Neural cell (in vitro differentiated cells): ENCODE results near the gene TRPM8. TPM values are rescaled to one million over a fixed set of nuclear protein-coding genes. Genes with fewer than 3 reads are reported as not detected.
"Not testable (repeated sequence)": the region's sequence is repeated elsewhere in the genome, so short reads cannot be mapped to it uniquely, and the experiment has no call there.

ENCODE experiments used
- H2AFZ ChIP-seq: fragments of 200-600, 300-800 bp; sonication (generic), shearing (Covaris generic); 2 replicates; pipeline ENCODE4 v1.6.0; 2014; ENCODE audit warnings: low read depth, mild to moderate bottlenecking, antibody characterized with exemption, low read length, moderate library complexity
- H3F3A ChIP-seq: fragments of 200-600 bp; shearing (Covaris generic); 2 replicates; pipeline ENCODE4 v1.6.1; 2016; ENCODE audit warnings: mild to moderate bottlenecking, moderate library complexity, mixed read lengths, antibody characterized with exemption, low read length; ENCODE audit not compliant: insufficient read depth, poor library complexity, severe bottlenecking
- H3K27ac ChIP-seq: fragments of 200-600, 300-800 bp; sonication (generic), shearing (Covaris generic); 2 replicates; pipeline ENCODE4 v1.5.1; 2014; ENCODE audit warnings: mild to moderate bottlenecking, low read length, moderate library complexity
- H3K27me3 ChIP-seq: fragments of 300-800, 200-600 bp; sonication (generic), shearing (Covaris generic); 2 replicates; pipeline ENCODE4 v1.6.0; 2014; ENCODE audit warnings: mild to moderate bottlenecking, low read depth, low read length, moderate library complexity; ENCODE audit not compliant: insufficient read depth
- H3K36me3 ChIP-seq: fragments of 300-800, 200-600 bp; sonication (generic), shearing (Covaris generic); 2 replicates; pipeline ENCODE4 v1.5.1; 2014; ENCODE audit warnings: mild to moderate bottlenecking, antibody characterized with exemption, low read length, moderate library complexity; ENCODE audit not compliant: insufficient read depth
- H3K4me2 ChIP-seq: fragments of 300-800, 200-600 bp; sonication (generic), shearing (Covaris generic); 2 replicates; pipeline ENCODE4 v1.6.0; 2014; ENCODE audit warnings: mild to moderate bottlenecking, low read length
- H3K4me3 ChIP-seq: fragments of 300-800, 200-600 bp; sonication (generic), shearing (Covaris generic); 2 replicates; pipeline ENCODE4 v1.5.1; 2014; ENCODE audit warnings: mild to moderate bottlenecking, low read length, moderate library complexity
- H3K79me2 ChIP-seq: fragments of 200-600 bp; shearing (Covaris generic); replicated peaks from 2 replicates; pipeline ENCODE4 v1.6.0; 2014; ENCODE audit warnings: mild to moderate bottlenecking, low read length, moderate library complexity; ENCODE audit not compliant: insufficient read depth
- H3K9ac ChIP-seq: fragments of 300-800, 200-600 bp; sonication (generic), shearing (Covaris generic); 2 replicates; pipeline ENCODE4 v1.6.1; 2016; ENCODE audit warnings: mild to moderate bottlenecking, low read length, mixed read lengths
- H3K9me2 ChIP-seq: fragments of 200-600 bp; shearing (Covaris generic); 2 replicates; pipeline ENCODE4 v1.6.1; 2016; ENCODE audit warnings: mild to moderate bottlenecking, low read length, mixed read lengths; ENCODE audit not compliant: insufficient read depth
- H3K9me3 ChIP-seq: fragments of 200-600, 300-800 bp; sonication (generic), shearing (Covaris generic); 2 replicates; pipeline ENCODE4 v1.6.1; 2016; ENCODE audit warnings: mild to moderate bottlenecking, mixed run types, low read length, moderate library complexity, mixed read lengths
- H4K20me1 ChIP-seq: fragments of 200-600 bp; shearing (Covaris generic); 2 replicates; pipeline ENCODE4 v1.6.1; 2016; ENCODE audit warnings: mild to moderate bottlenecking, mixed run types; ENCODE audit not compliant: insufficient read depth
- EP300 ChIP-seq: fragments of 450-650 bp; conservative IDR thresholded peaks from 2 replicates; pipeline ENCODE4 v1.6.1; 2014; ENCODE audit warnings: antibody characterized with exemption, mild to moderate bottlenecking, moderate library complexity; ENCODE audit not compliant: poor library complexity, severe bottlenecking
- MXI1 ChIP-seq: fragments of 450-650 bp; conservative IDR thresholded peaks from 2 replicates; pipeline ENCODE4 v1.6.1; 2014; ENCODE audit warnings: antibody characterized with exemption, mild to moderate bottlenecking; ENCODE audit not compliant: poor library complexity, severe bottlenecking
- POLR2AphosphoS5 ChIP-seq: IDR thresholded peaks from 2 replicates; pipeline ENCODE4 v1.6.1; 2012
- RAD21 ChIP-seq: fragments of 450-650 bp; conservative IDR thresholded peaks from 2 replicates; pipeline ENCODE4 v1.6.1; 2014; ENCODE audit warnings: antibody characterized with exemption, mild to moderate bottlenecking, moderate library complexity
- SMC3 ChIP-seq: fragments of 450-650 bp; conservative IDR thresholded peaks from 2 replicates; pipeline ENCODE4 v1.6.1; 2014; ENCODE audit warnings: antibody characterized with exemption, mild to moderate bottlenecking, moderate library complexity; ENCODE audit not compliant: poor library complexity
- polyA plus RNA-seq: library from polyadenylated mRNA; depleted of rRNA; stranded (reverse); fragments of >200 nt; gene quantifications from 2 replicates; pipeline ENCODE4 v1.2.3, GENCODE V29; 2014
- TF ChIP-seq, protein P1 (sequence below): IDR thresholded peaks from 2 replicates; pipeline ENCODE4 v1.6.1; 2012; ENCODE audit warnings: borderline replicate concordance
- TF ChIP-seq, protein P2 (sequence below): fragments of 450-650 bp; IDR thresholded peaks from 2 replicates; pipeline ENCODE4 v1.5.1; 2014; ENCODE audit warnings: antibody characterized with exemption, mild to moderate bottlenecking, moderate library complexity; ENCODE audit not compliant: poor library complexity, severe bottlenecking

The TRPM8 gene
- polyA plus RNA-seq, 1 donor from 2014 or later: not detected

DNA sequence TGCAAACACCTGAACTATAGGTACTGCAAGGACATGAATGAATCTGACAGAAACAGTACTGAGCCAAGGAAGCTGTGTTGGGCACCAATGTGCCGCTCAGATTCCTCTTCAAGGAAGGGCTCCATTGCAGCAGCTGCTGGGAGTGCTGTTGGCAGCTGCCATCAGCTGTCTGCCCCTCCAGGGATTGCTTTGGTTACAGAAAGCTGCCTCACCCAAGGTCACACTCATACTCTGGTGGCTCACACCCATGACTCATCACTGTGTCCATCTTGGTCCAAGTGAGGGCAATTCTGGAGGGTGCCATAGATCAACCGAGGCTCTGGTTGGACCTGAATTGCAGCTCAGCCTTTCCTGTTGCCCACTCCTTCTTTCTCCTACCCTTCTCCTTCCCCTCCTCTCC is 24.4 kb upstream of the TRPM8 start:
- no peaks in the 10 kb centered on the region for H3K27me3 ChIP-seq
- no peaks in the 10 kb centered on the region for H3K79me2 ChIP-seq
- TF ChIP-seq POLR2AphosphoS5 (no peak), SMC3 (no peak), MXI1 (no peak), EP300 (no peak), RAD21 (no peak)
- TF ChIP-seq, protein P1, sequence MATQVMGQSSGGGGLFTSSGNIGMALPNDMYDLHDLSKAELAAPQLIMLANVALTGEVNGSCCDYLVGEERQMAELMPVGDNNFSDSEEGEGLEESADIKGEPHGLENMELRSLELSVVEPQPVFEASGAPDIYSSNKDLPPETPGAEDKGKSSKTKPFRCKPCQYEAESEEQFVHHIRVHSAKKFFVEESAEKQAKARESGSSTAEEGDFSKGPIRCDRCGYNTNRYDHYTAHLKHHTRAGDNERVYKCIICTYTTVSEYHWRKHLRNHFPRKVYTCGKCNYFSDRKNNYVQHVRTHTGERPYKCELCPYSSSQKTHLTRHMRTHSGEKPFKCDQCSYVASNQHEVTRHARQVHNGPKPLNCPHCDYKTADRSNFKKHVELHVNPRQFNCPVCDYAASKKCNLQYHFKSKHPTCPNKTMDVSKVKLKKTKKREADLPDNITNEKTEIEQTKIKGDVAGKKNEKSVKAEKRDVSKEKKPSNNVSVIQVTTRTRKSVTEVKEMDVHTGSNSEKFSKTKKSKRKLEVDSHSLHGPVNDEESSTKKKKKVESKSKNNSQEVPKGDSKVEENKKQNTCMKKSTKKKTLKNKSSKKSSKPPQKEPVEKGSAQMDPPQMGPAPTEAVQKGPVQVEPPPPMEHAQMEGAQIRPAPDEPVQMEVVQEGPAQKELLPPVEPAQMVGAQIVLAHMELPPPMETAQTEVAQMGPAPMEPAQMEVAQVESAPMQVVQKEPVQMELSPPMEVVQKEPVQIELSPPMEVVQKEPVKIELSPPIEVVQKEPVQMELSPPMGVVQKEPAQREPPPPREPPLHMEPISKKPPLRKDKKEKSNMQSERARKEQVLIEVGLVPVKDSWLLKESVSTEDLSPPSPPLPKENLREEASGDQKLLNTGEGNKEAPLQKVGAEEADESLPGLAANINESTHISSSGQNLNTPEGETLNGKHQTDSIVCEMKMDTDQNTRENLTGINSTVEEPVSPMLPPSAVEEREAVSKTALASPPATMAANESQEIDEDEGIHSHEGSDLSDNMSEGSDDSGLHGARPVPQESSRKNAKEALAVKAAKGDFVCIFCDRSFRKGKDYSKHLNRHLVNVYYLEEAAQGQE: no peak
- TF ChIP-seq, protein P2, sequence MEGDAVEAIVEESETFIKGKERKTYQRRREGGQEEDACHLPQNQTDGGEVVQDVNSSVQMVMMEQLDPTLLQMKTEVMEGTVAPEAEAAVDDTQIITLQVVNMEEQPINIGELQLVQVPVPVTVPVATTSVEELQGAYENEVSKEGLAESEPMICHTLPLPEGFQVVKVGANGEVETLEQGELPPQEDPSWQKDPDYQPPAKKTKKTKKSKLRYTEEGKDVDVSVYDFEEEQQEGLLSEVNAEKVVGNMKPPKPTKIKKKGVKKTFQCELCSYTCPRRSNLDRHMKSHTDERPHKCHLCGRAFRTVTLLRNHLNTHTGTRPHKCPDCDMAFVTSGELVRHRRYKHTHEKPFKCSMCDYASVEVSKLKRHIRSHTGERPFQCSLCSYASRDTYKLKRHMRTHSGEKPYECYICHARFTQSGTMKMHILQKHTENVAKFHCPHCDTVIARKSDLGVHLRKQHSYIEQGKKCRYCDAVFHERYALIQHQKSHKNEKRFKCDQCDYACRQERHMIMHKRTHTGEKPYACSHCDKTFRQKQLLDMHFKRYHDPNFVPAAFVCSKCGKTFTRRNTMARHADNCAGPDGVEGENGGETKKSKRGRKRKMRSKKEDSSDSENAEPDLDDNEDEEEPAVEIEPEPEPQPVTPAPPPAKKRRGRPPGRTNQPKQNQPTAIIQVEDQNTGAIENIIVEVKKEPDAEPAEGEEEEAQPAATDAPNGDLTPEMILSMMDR: no peak
- no peaks in the 10 kb centered on the region for H3F3A ChIP-seq
- no peak overlapping the region for H3K9ac ChIP-seq
- H3K4me2 ChIP-seq: no peak overlapping the region
- H3K9me2 ChIP-seq: peaks cover 3% of the 10 kb centered on the region
- no peaks in the 10 kb centered on the region for H3K9me3 ChIP-seq
- no peak overlapping the region for H3K27ac ChIP-seq
- no peak overlapping the region for H2AFZ ChIP-seq
- no peaks in the 10 kb centered on the region for H4K20me1 ChIP-seq
- no peaks in the 10 kb centered on the region for H3K36me3 ChIP-seq
- no peak overlapping the region for H3K4me3 ChIP-seq

DNA sequence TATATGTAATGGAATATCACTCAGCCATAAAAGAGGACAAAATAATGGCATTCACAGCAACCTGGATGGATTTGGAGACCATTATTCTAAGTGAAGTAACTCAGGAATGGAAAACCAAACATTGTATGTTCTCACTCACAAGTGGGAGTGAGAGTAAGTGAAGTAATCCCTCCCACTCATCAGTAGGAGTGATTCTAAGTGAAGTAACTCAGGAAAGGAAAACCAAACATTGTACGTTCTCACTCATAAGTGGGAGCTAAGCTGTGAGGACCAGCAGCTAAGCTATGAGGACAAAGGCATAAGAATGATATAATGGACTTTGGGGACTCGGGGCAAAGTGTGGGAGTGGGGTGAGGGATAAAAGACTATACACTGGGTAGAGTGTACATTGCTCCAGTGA is 20.9 kb upstream of the TRPM8 start:
- H3K36me3 ChIP-seq, H2AFZ ChIP-seq, H3K4me3 ChIP-seq, H3K9me2 ChIP-seq, H3F3A ChIP-seq, H3K9me3 ChIP-seq, H3K79me2 ChIP-seq, H4K20me1 ChIP-seq, H3K27me3 ChIP-seq, H3K27ac ChIP-seq, H3K9ac ChIP-seq, H3K4me2 ChIP-seq: not testable (repeated sequence)

DNA sequence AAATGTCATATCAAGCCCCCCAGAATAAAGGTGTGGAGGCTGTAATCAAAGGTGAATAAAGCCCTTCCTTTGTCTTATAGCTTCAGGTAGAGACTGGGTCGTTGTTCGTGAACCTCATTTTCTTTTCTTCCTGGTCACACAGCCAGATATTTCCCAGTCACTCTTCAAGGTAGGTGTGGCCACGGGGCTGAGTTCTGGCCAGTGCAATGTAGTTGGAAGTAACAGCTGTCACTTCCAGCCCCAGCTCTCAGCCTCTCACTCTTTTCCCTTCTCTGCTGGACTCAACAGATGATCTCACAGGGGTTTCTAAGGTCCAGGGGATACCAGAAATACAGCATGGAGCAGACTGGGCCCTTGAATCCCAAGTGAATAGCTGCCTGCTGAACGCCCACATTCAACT is 15.8 kb upstream of the TRPM8 start:
- no peak overlapping the region for H3K27ac ChIP-seq
- H3F3A ChIP-seq: no peaks in the 10 kb centered on the region
- no peaks in the 10 kb centered on the region for H4K20me1 ChIP-seq
- H3K9me2 ChIP-seq: no peaks in the 10 kb centered on the region
- H2AFZ ChIP-seq: no peak overlapping the region
- no peaks in the 10 kb centered on the region for H3K9me3 ChIP-seq
- H3K4me2 ChIP-seq: no peak overlapping the region
- no peak overlapping the region for H3K9ac ChIP-seq
- H3K4me3 ChIP-seq: no peak overlapping the region
- no peaks in the 10 kb centered on the region for H3K27me3 ChIP-seq
- no peak for TF ChIP-seq POLR2AphosphoS5
- H3K36me3 ChIP-seq: no peaks in the 10 kb centered on the region
- H3K79me2 ChIP-seq: no peaks in the 10 kb centered on the region
